KMS-11 (cell line): ENCODE measurements around the gene KDM6B.
A peak's percentile ranks its signal among the peaks of the same experiment; 100 is the strongest.

Experiments used
- H2AFZ ChIP-seq: fragments of 200-600 bp; sonication (generic); 2 replicates; pipeline ENCODE4 v1.6.1; 2016; ENCODE audit warnings: antibody characterized with exemption, mixed run types, low read depth
- H3K27ac ChIP-seq: fragments of 200-600 bp; sonication (generic); 2 replicates; pipeline ENCODE4 v1.6.1; 2016; ENCODE audit warnings: mild to moderate bottlenecking, mixed run types
- H3K27me3 ChIP-seq: fragments of 200-600 bp; sonication (generic); 2 replicates; pipeline ENCODE4 v1.6.1; 2017; ENCODE audit warnings: mild to moderate bottlenecking, low read depth, mixed run types, moderate library complexity; ENCODE audit not compliant: insufficient read depth
- H3K36me3 ChIP-seq: fragments of 200-600 bp; sonication (generic); 2 replicates; pipeline ENCODE4 v1.6.1; 2017; ENCODE audit warnings: mild to moderate bottlenecking, mixed run types; ENCODE audit not compliant: insufficient read depth
- H3K4me1 ChIP-seq: fragments of 200-600 bp; sonication (generic); 2 replicates; pipeline ENCODE4 v1.6.1; 2016; ENCODE audit warnings: mild to moderate bottlenecking, low read depth, mixed run types; ENCODE audit not compliant: poor library complexity, severe bottlenecking
- H3K4me2 ChIP-seq: fragments of 200-600 bp; sonication (generic); 2 replicates; pipeline ENCODE4 v1.7.0; 2016; ENCODE audit warnings: mild to moderate bottlenecking, mixed run types
- H3K4me3 ChIP-seq: fragments of 200-600 bp; sonication (generic); IDR thresholded peaks from 2 replicates; pipeline ENCODE4 v1.6.1; 2017; ENCODE audit warnings: low read depth, low read length, mixed read lengths; ENCODE audit not compliant: insufficient read depth
- H3K79me2 ChIP-seq: fragments of 200-600 bp; sonication (generic); 2 replicates; pipeline ENCODE4 v1.6.1; 2016; ENCODE audit warnings: low read depth, mixed run types; ENCODE audit not compliant: insufficient read depth
- H3K9ac ChIP-seq: fragments of 200-600 bp; sonication (generic); 2 replicates; pipeline ENCODE4 v1.6.1; 2016; ENCODE audit warnings: mild to moderate bottlenecking, mixed run types
- H4K20me1 ChIP-seq: fragments of 200-600 bp; sonication (generic); 2 replicates; pipeline ENCODE4 v1.6.1; 2016; ENCODE audit warnings: mild to moderate bottlenecking, mixed run types; ENCODE audit not compliant: insufficient read depth
- CTCF ChIP-seq: fragments of 200-600 bp; sonication (generic); conservative IDR thresholded peaks from 2 replicates; pipeline ENCODE4 v1.6.1; 2017; ENCODE audit warnings: low read depth, mild to moderate bottlenecking, antibody characterized with exemption, low read length, moderate library complexity, mixed read lengths

Gene KDM6B

DNA sequence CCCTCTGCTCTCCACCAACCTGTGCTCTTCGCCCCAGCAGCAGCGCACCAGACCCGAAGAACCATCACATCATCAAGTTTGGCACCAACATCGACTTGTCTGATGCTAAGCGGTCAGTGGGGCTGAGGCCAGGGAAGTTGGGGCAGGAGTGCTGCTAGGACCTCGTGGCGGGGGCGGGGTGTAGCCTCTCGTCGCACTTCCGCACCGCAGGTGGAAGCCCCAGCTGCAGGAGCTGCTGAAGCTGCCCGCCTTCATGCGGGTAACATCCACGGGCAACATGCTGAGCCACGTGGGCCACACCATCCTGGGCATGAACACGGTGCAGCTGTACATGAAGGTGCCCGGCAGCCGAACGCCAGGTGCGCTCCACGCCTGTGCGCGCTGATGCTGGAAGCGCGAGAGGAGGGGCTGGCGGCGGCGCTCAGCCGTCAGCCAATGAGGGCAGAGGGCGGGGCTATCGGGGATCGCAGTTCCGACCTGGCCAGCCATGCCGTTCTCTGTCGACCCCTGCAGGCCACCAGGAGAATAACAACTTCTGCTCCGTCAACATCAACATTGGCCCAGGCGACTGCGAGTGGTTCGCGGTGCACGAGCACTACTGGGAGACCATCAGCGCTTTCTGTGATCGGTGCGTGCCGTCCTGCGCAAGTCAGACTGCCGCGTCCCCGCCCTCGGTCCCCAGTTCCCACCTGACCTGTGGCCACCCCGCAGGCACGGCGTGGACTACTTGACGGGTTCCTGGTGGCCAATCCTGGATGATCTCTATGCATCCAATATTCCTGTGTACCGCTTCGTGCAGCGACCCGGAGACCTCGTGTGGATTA, 17.6 kb downstream of the KDM6B start:
- no peak overlapping the region for H3K27ac ChIP-seq
- H3K36me3 ChIP-seq: no peaks in the 10 kb centered on the region
- no peak overlapping the region for H3K9ac ChIP-seq
- no peaks in the 10 kb centered on the region for H4K20me1 ChIP-seq
- no peak overlapping the region for H3K4me2 ChIP-seq
- no peaks in the 10 kb centered on the region for H3K79me2 ChIP-seq
- peak; percentile 44; the same call in 1 of the 2 replicates for TF ChIP-seq CTCF
- H3K4me3 ChIP-seq: no peak overlapping the region
- H3K4me1 ChIP-seq: no peaks in the 10 kb centered on the region
- no peak overlapping the region for H2AFZ ChIP-seq
- H3K27me3 ChIP-seq: no peaks in the 10 kb centered on the region

- no peak overlapping the region for H3K4me2 ChIP-seq
- no peaks in the 10 kb centered on the region for H3K27me3 ChIP-seq
- H3K36me3 ChIP-seq: no peaks in the 10 kb centered on the region
- no peak overlapping the region for H3K9ac ChIP-seq
- H3K4me3 ChIP-seq: no peak overlapping the region
- H3K27ac ChIP-seq: no peak overlapping the region
- H3K79me2 ChIP-seq: no peaks in the 10 kb centered on the region
- TF ChIP-seq CTCF: no peak
- no peak overlapping the region for H2AFZ ChIP-seq
- no peaks in the 10 kb centered on the region for H4K20me1 ChIP-seq
- H3K4me1 ChIP-seq: no peaks in the 10 kb centered on the region
These were observed 18.2 kb downstream of the KDM6B start for GRCh38 chr17:7852262-7852670.

DNA sequence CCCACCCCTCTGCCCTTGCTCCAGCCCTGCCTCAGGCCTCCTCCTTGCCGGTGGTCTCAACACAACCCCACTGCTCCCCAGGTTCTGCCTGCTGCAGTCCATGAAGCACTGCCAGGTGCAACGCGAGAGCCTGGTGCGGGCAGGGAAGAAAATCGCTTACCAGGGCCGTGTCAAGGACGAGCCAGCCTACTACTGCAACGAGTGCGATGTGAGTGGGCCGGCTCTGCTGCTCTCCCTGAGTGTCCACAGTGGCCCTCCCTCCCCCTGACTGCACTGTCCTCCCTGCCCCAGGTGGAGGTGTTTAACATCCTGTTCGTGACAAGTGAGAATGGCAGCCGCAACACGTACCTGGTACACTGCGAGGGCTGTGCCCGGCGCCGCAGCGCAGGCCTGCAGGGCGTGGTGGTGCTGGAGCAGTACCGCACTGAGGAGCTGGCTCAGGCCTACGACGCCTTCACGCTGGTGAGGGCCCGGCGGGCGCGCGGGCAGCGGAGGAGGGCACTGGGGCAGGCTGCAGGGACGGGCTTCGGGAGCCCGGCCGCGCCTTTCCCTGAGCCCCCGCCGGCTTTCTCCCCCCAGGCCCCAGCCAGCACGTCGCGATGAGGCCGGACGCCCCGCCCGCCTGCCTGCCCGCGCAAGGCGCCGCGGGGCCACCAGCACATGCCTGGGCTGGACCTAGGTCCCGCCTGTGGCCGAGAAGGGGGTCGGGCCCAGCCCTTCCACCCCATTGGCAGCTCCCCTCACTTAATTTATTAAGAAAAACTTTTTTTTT, 19.1 kb downstream of the KDM6B start:
- Histone ChIP-seq H3K36me3 (no peaks in the 10 kb centered on the region), H3K4me2 (no peak overlapping the region), H3K27me3 (no peaks in the 10 kb centered on the region), H3K4me1 (no peaks in the 10 kb centered on the region), H3K4me3 (no peak overlapping the region), H3K9ac (no peak overlapping the region), H4K20me1 (no peaks in the 10 kb centered on the region), H3K79me2 (no peaks in the 10 kb centered on the region), H3K27ac (no peak overlapping the region), H2AFZ (no peak overlapping the region)
- no peak for TF ChIP-seq CTCF

GRCh38 chr17:7853691-7854038, 19.6 kb downstream of the KDM6B start:
- H3K9ac ChIP-seq: no peak overlapping the region
- no peaks in the 10 kb centered on the region for H3K79me2 ChIP-seq
- H3K27ac ChIP-seq: no peak overlapping the region
- H3K4me2 ChIP-seq: no peak overlapping the region
- no peaks in the 10 kb centered on the region for H3K4me1 ChIP-seq
- H2AFZ ChIP-seq: no peak overlapping the region
- H3K36me3 ChIP-seq: no peaks in the 10 kb centered on the region
- TF ChIP-seq CTCF: no peak
- no peaks in the 10 kb centered on the region for H4K20me1 ChIP-seq
- H3K4me3 ChIP-seq: no peak overlapping the region
- no peaks in the 10 kb centered on the region for H3K27me3 ChIP-seq
